GM18508 (cell line): ENCODE data around the gene DHDH.
"Not testable (repeated sequence)": the region's sequence is repeated elsewhere in the genome, so short reads cannot be mapped to it uniquely, and the experiment has no call there.

Experiments used
- ATAC-seq: cut with Tn5 transposase; IDR thresholded peaks from one replicate; pipeline ENCODE4 v1.9.1; 2021; ENCODE audit warnings: moderate number of reproducible peaks; ENCODE audit not compliant: insufficient read depth, unreplicated experiment

The DHDH gene

DNA sequence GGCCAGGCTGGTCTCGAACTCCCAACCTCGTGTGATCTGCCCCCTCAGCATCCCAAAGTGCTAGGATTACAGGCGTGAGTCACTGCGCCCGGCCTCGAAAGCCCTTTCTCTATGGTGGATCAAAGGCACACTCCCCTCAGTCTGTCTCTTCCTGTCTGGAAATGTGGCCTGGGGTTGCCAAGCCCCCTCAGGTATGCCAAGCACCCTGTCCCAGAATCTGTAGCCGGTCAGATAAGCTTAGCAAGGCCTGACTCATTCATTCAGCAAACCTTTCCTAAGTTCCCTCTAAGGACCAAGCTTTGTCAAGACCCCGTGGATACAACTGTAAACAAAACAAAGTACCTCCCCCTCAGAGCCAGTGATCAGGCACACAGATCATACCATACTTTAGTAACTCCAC lies 19.3 kb upstream of the DHDH start:
- ATAC-seq: no peak

DNA sequence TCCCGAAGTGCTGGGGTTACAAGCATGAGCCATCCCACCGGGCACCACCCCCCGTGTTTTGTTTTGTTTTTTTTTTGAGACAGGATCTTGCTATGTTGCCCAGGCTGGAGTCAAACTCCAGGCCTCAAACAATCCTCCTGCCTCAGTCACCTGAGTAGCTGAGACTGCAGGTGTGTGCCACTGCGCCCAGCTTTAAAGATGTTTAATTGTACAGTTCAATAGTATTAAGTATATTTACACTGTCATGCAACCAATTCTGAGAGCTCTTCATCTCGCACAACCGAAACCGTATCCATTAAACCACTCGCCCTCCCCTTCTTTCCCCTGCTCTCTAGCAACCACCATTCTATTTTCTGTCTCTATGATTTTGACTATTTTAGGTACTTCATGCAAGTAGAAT lies 17.7 kb upstream of the DHDH start:
- ATAC-seq: no peak

DNA sequence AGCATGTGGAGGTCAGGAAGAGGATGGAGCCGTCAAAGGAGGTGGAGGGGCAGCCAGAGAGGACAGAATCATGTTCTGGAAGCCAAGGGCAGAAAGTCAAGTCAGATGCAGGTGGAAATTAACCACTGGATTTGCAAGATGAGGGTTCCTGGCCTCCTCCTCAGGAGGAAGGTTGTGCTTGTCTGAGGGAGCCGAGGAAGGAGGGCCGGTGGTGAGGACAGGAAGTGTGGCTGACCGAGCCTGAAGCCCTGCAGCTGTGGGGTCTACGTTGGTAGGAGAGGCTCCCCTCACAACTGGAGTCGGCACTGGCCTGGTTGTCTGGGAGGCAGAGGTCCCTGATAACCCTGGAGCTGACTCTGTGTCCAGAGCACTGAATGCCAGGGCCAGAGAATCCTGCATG lies 15.4 kb upstream of the DHDH start:
- no peak for ATAC-seq

DNA sequence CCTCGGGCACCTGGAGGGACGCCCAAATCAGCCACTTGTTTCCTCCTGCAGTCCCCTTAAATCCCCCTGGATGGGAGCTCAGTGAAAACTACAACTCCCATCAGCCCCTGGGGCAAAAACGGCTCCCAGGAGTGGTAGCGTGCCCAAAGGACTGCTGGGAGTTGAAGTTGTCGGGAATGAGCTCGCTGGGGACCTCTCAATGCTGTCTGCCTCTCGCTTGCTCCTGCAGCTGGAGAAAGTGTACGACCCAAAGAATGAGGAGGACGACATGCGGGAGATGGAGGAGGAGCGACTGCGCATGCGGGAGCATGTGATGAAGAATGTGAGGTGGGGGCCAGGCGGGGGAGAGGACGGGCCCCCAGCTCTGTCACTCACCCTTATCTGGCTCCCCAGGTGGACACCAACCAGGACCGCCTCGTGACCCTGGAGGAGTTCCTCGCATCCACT lies 14.7 kb upstream of the DHDH start:
- no peak for ATAC-seq

DNA sequence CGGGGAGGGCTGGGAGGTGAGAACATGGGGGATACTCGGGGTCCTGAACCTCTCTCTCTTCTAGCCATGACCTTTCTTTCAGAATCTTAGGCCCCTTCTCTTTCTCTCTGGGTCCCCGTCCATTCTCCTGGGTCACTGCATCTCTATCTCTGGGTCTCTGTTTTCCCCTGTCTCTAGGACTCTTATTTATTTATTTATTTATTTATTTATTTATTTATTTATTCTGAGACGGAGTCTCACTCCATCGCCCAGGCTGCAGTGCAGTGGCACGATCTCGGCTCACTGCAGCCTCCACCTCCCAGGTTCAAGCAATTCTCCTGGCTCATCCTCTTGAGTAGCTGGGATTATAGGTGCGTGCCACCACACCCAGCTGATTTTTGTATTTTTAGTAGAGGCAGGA lies 14.2 kb upstream of the DHDH start:
- ATAC-seq: not testable (repeated sequence)

DNA sequence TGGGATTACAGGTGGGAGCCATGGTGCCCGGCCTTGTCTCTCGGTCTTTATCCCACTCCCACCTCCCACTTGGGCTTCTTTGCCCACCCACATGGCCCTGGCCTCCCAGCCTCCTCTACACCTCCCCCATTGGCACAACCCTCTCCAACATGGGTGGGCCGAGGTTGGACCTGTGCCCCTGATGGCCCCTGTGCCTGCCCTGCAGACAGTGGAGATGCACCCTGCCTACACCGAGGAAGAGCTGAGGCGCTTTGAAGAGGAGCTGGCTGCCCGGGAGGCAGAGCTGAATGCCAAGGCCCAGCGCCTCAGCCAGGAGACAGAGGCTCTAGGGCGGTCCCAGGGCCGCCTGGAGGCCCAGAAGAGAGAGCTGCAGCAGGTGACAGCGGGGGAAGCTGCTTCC lies 12.6 kb upstream of the DHDH start:
- ATAC-seq: no peak

DNA sequence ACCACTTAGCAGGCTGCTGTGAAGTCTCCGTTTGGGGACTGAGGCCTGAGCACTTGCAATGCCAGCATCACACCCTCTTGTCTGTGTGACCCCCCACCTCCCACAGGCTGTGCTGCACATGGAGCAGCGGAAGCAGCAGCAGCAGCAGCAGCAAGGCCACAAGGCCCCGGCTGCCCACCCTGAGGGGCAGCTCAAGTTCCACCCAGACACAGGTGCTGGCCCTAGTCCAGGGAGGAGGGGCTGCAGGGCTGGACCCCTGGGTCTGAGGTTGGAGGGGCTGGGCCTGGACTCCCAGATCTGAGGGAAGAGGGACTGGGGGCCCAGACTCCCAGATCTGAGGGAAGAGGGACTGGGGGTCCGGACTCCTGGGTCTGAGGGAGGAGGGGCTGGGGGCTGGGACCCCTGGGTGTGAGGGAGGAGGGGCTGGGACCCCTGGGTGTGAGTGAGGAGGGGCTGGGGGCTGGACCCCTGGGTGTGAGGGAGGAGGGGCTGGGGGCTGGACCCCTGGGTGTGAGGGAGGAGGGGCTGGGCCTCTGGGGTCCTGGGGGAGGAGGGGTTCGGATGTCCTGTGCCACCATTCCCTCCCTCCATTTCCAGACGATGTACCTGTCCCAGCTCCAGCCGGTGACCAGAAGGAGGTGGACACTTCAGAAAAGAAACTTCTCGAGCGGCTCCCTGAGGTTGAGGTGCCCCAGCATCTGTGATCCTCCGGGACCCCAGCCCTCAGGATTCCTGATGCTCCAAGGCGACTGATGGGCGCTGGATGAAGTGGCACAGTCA lies 11.6 kb upstream of the DHDH start:
- no peak for ATAC-seq

DNA sequence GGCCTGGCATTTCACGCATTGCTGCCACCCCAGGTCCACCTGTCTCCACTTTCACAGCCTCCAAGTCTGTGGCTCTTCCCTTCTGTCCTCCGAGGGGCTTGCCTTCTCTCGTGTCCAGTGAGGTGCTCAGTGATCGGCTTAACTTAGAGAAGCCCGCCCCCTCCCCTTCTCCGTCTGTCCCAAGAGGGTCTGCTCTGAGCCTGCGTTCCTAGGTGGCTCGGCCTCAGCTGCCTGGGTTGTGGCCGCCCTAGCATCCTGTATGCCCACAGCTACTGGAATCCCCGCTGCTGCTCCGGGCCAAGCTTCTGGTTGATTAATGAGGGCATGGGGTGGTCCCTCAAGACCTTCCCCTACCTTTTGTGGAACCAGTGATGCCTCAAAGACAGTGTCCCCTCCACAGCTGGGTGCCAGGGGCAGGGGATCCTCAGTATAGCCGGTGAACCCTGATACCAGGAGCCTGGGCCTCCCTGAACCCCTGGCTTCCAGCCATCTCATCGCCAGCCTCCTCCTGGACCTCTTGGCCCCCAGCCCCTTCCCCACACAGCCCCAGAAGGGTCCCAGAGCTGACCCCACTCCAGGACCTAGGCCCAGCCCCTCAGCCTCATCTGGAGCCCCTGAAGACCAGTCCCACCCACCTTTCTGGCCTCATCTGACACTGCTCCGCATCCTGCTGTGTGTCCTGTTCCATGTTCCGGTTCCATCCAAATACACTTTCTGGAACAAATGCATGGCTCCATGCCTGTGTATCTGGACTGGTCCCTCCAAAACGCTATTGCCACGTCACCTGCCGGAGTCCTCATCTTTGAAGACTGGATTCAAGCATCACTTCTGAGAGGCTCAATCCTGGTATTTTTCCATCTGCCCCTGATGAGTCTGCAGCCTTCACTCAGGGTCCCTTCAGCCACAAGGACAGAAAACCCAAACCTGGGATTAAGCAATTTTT lies 10.7 kb upstream of the DHDH start:
- no peak for ATAC-seq

DNA sequence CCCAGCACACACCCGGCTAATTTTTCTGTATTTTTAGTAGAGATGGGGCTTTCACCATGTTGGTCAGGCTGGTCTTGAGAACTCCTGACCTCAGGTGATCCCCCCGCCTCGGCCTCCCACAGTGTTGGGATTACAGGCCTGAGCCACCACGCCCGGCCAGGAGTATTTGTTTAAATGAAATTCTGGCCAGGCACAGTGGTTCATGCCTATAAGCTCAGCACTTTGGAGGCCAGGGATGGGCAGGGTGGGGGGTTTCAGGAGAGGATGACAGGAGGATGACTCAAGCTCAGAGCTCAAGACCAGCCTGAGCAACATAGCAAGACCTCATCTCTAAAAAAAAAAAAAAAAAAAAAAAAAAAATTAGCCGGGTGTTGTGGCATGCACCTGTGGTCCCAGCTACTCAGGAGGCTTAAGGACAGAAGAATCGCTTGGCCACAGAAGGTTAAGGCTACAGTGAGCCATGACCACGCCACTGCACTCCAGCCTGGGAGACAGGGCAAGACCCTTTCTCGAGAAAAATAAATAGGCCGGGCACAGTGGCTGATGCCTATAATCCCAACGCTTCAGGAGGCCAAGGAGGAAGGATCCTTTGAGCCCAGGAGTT lies 8.2 kb upstream of the DHDH start:
- no peak for ATAC-seq

DNA sequence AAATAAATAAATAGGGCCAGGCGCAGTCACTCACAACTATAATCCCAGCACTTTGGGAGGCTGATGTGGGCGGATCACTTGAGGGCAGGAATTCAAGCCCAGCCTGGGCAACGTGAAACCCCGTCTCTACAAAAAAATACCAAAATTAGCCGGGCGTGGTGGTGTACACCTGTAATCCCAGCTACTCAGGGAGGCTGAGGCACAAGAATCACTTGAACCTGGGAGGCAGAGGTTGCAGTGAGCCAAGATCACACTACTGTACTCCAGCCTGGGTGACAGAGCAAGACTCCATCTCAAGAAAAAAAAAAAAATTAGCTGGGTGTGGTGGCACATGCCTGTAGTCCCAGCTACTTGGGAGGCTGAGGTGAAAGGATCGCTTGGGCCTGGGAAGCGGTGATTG lies 7.6 kb upstream of the DHDH start:
- ATAC-seq: not testable (repeated sequence)

DNA sequence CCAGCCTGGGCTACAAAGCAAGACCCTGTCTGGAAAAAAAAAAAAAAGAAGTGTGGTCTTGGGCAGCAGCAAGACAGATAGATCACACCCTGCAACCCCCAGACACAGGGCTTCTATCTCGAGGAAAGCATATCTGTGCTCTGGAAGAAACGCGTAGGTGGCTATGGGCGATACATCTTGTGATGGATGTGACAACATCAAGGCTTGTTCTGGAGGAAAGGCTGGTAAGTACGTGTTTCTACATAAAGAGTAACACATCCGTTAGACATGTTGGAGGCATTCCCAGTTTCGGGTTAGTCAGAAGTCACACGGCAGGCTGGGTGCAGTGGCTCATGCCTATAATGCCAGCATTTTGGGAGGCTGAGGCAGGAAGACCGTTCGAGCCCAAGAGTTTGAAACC lies 6.6 kb upstream of the DHDH start:
- no peak for ATAC-seq

DNA sequence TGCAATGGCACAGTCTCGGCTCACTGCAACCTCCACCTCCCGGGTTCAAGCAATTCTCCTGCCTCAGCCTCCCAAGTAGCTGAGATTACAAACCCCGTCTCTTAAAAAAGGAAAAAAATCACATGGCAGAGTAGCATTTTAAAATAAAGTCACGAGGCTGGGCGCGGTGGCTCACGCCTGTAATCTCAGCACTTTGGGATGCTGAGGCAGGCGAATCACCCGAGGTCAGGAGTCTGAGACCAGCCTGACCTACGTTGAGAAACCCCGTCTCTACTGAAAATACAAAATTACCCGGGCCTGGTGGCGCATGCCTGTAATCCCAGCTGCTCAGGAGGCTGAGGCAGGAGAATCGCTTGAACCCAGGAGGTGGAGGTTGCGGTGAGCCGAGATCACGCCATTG lies 5.8 kb upstream of the DHDH start:
- not testable (repeated sequence) for ATAC-seq

DNA sequence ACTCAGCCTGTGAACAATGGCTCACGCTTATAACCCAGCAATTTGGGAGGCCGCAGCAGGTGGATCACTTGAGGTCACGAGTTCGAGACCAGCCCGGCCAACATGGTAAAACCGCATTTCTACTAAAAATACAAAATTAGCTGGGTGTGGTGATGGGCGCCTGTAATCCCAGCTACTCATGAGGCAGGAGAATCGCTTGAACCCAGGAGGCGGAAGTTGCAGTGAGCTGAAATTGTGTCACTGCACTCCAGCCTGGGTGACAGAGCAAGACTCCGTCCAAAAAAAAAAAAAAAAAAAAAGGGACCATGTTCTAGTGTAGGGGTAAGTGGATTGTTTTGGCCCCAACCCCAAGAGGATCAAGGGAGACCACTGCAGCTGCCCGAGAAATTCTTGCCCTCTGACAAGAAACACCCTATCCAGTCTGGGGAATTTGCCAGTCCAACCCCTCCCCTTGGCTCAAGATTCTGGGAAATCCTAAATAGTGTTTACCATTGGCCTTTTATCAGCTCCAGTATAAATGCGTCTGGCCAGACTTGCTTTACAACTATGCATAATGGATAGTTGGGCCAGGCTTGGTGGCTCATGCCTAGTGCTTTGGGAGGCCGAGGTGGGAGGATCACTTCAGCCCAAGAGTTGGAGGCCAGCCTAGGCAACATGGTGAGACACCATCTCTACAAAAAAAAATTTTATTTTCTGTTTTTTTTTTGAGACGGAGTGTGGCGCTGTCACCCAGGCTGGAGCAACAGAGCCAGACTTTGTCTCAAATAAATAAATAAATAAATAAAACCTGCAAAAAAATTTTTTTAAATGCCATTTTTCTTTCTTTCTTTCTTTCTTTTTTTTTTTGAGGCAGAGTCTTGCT lies 5.1 kb upstream of the DHDH start:
- ATAC-seq: no peak

DNA sequence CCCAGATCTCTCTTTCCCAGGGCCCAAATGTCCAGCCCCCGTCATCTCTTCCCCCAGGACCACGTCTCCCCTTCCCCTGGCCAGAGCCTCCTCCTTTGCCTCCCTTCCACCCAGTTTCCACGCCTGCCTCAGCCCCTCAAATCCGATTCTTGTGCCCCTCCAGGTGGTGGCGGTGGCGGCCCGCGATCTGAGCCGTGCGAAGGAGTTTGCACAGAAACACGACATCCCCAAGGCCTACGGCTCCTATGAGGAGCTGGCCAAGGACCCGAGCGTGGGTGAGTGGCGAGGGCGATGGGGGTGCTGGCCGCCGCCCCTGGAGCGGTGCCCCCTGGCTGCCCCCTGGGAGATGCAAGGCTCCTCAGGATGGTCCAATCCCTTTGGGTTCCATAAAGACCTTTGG lies 1.3 kb downstream of the DHDH start:
- ATAC-seq: no peak

DNA sequence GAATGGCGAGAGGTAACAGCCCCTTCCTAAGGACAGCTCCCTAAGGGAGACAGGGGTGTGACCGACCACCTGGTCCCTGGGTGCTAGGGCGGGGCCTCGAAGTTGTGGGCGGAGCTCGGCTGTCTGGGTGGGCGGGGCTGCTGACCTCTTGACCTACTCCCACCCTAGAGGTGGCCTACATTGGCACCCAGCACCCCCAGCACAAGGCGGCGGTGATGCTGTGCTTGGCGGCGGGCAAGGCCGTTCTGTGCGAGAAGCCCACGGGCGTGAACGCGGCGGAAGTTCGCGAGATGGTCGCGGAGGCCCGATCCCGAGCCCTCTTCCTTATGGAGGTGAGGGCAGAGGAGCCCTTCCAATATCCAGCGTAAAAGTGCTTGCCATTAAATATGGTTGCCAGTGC lies 2.4 kb downstream of the DHDH start:
- no peak for ATAC-seq

DNA sequence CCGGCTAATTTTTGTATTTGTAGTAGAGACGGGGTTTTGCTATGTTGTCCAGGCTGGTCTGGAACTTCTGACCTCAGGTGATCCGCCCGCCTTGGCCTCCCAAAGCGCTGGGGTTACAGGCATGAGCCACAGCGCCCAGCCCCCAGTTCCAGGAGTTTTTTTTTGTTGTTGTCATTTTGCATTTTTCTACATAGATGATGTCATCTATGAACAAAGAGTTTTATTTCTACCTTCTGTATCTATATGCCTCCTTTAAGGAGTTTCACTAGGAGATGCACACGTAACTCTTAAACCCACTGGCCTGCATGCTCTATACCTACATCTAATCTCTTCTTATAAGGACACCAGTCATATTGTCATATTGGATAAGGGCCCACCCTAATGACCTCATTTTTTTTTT lies 4.8 kb downstream of the DHDH start:
- ATAC-seq: no peak

DNA sequence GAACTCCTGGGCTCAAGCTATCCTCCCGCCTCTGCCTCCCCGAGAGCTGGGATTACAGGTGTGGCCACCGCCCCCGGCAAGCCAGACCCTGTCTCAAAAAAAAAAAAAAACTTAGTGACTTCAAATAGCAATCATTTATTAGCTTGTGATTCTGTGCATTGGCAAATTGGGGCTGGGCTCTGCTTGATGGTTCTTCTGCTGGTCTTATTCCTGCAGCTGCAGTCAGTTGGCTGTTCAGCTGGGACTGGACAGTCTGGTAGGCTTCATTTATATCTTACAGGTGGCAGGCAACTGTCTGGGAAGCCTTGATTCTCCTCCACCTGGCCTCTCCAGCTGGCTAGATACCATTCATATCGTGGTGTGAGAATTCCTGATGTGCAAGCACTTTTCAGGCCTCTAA lies 7.4 kb downstream of the DHDH start:
- no peak for ATAC-seq

DNA sequence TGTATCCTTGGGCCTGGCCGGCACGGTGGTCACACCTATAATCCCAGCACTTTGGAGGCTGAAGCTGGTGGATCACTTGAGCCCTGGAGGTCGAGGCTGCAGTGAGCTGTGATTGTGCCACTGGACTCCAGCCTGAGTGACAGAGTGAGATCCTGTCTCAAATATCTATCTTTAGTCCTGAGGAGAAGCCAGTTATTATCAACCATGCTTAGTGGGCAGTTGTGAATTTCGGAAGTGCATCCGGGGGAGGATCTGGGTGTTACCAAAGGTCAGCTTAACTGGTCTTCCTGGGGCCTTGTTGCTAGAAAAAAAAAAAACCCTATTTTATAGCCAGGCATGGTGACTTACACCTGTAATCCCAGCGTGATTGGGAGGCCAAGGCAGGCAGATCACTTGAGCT lies 9.6 kb downstream of the DHDH start:
- ATAC-seq: no peak

DNA sequence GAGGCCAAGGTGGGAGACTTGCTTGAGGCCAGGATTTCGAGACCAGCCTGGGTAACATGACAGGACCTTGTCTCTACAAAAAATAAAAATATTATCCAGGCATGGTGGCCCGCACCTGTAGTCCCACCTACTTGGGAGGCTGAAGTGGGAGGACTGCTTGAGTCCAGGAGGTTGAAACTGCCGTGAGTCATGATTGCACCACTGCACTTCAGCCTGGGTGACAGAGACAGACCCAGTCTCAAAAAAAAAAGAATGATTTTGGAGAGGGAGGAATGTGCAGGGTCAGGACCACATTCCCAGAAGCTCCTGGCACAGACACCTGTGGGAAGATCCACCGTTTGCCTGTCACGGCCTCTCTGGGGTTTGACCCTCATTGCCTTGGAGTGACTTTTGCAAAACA lies 11.9 kb downstream of the DHDH start:
- no peak for ATAC-seq

DNA sequence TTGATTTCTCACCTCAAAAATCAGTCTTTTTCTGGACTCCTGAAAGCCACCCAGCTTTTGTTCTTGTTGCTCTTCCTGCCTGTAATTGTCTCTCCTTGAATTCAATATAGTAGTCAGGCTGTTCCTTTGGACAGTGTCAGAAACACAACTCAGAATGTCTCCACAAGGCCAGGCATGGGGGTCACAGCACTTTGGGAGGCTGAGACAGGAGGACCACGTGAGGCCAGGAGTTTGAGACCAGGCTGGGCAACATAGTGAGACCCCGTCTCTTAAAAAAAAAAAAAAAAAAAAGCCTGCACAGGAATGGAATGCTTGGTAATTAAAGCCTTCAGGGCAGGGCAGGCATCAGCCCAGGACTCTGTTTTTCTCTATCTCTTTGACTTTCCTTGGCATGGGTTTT lies 12.3 kb downstream of the DHDH start:
- ATAC-seq: no peak
